ENCODE data around the gene SH3GL1. TPM values are rescaled to one million over a fixed set of nuclear protein-coding genes. Genes with fewer than 3 reads are reported as not detected.

Gene SH3GL1
- total RNA-seq, 2 donors from 2014 or later = 51.1 to 56.6 TPM

DNA sequence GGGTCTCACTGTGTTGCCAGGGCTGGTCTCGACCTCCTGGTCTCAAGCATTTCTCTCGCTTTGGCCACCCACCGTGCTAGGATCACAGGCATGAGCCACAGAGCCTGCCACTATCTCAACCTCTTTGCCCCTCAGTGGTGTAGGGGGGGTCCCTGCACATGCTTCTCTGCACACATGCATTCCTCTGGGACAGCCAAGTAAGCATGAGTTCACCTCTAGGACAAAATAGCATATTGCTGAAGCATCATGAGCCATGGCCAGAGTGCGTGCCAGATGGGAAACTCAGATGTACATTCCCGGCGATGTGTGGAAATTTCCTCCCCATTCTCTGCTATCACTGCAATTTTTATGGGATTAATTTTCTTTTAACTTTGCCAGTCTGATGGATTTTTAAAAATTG is 25.2 kb upstream of the SH3GL1 start:
- H3K36me3 Mint-ChIP-seq (ENCODE audit: low read depth) = peaks cover 6% of the 10 kb centered on the region
- H3K27me3 Mint-ChIP-seq = no peaks in the 10 kb centered on the region

DNA sequence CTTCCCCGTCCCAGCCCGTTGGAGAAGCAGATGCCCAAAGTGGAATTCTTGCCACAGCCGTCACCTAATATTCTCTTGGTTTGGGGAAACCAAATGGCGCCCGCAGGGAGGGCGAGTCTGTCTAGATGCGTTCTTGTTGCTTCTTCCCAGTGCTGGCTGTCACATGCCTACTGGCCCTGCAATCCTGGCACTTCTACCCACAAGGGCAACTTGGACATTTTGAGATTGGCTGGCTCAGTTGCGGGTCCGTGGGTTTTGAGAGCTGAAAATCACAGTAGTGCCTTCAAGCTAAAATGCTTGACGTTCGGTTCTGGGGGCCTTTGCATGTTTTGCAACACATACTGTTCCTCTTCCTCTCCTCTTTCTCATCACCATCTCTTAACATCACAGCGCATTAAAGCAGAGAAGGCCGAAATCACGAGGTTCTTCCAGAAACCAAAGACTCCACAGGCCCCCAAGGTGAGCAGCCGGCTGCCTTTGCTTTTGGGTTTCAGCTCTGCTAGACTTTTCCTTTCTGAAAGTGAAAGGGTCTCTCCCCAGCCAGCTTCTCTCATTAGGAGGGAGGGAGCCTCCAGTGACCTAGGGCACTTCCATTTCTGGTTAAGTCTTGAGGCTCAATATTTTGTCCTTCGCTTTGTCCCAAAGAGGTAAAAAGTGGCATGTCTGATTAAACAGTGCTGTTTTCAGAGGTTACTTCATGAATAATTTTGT is 23.2 kb upstream of the SH3GL1 start:
- no peaks in the 10 kb centered on the region for H3K9me3 ChIP-seq (ENCODE audit: control insufficient read depth, low read length, poor library complexity, severe bottlenecking)
- no peak overlapping the region for H3K27ac Mint-ChIP-seq
- no peaks in the 10 kb centered on the region for H3K27me3 Mint-ChIP-seq
- DNase-seq = no peak
- H3K4me3 Mint-ChIP-seq = no peak overlapping the region
- H3K4me1 Mint-ChIP-seq = no peaks in the 10 kb centered on the region
- H3K36me3 Mint-ChIP-seq (ENCODE audit: low read depth) = peaks cover 3% of the 10 kb centered on the region
- no peak for ATAC-seq

More for the DNA sequence above, 25.2 kb upstream of the SH3GL1 start:
- H3K27ac Mint-ChIP-seq = no peak overlapping the region
- no peaks in the 10 kb centered on the region for H3K9me3 ChIP-seq (ENCODE audit: control insufficient read depth, low read length, poor library complexity, severe bottlenecking)
- no peak for ATAC-seq
- no peak overlapping the region for H3K4me3 Mint-ChIP-seq
- DNase-seq = no peak
- no peaks in the 10 kb centered on the region for H3K4me1 Mint-ChIP-seq

DNA sequence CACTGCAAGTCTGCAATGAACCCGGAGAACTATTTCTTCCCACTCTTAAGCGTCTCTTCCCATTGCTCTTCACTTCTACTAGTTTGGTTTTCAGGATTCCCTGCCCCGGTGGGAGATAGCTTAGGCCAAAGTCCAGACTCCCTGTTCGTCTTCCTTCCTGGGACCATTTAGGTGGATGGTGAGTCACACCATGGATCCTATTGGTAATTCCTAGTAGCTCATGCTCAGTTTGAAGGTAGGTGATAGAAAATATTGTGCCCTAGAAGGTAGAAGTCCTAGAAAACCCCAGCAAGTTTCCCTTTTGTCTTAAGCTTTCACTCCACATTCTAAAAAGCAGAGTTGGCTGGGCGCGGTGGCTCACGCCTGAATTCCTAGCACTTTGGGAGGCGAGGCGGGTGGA is 15.9 kb upstream of the SH3GL1 start:
- DNase-seq = no peak
- ATAC-seq = no peak
- H3K9me3 ChIP-seq (ENCODE audit: control insufficient read depth, low read length, poor library complexity, severe bottlenecking) = no peaks in the 10 kb centered on the region
- Mint-ChIP-seq H3K27ac (no peak overlapping the region), H3K27me3 (no peaks in the 10 kb centered on the region), H3K36me3 (ENCODE audit: low read depth) (no peaks in the 10 kb centered on the region), H3K4me1 (peaks cover 5% of the 10 kb centered on the region), H3K4me3 (no peak overlapping the region)

DNA sequence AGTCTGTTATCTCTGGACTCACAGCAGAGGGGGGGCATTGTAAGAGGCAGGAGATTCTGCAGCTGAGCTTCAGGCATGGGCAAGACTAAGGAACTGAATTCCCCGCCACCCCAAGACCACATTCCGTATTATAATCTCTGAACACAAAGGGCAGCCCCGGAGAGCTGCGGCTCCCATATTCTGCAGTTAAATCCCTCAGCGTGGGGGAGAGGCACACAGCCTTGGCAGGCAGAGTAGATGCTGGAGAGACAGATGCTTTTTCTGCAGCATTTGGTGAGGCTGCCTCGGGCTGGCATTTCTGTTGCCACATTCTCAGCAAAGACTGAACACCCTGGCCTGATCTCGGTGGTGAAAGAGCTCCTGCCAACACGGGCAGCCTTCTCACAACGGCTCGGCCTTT is 15.0 kb upstream of the SH3GL1 start:
- H3K27ac Mint-ChIP-seq = no peak overlapping the region
- no peaks in the 10 kb centered on the region for H3K36me3 Mint-ChIP-seq (ENCODE audit: low read depth)
- no peak overlapping the region for H3K4me3 Mint-ChIP-seq
- H3K4me1 Mint-ChIP-seq = peaks cover 5% of the 10 kb centered on the region
- ATAC-seq = no peak
- no peaks in the 10 kb centered on the region for H3K27me3 Mint-ChIP-seq
- DNase-seq = no peak
- H3K9me3 ChIP-seq (ENCODE audit: control insufficient read depth, low read length, poor library complexity, severe bottlenecking) = no peaks in the 10 kb centered on the region

DNA sequence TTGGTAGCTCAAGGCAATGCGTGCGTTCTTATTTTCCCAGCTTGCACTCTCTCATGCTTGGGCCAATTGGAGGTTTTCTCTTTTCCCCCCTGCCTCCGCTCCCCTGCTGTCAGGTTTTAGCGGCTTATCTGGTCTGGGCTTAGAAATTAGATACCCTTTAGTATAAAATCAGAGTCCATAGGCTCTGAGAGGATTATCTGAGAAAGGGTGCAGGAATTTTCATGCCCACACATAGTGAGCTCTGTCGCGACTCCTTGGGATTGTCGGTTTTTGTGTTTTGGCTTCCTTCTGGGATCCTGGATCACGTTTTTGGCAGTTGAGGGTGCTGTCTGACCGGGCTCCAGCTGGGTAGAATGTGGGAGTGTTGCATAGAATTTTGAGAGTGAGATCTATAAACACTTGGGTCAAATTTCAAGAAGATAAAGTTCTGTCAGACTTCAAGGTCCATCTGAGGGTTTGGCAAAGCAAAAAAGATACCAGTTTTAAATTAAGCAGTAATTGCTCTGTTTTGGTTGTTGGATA is 14.5 kb upstream of the SH3GL1 start:
- no peak overlapping the region for H3K27ac Mint-ChIP-seq
- DNase-seq = no peak
- H3K9me3 ChIP-seq (ENCODE audit: control insufficient read depth, low read length, poor library complexity, severe bottlenecking) = no peaks in the 10 kb centered on the region
- no peak overlapping the region for H3K4me3 Mint-ChIP-seq
- ATAC-seq = no peak
- H3K4me1 Mint-ChIP-seq = peaks cover 5% of the 10 kb centered on the region
- no peaks in the 10 kb centered on the region for H3K36me3 Mint-ChIP-seq (ENCODE audit: low read depth)
- no peaks in the 10 kb centered on the region for H3K27me3 Mint-ChIP-seq

DNA sequence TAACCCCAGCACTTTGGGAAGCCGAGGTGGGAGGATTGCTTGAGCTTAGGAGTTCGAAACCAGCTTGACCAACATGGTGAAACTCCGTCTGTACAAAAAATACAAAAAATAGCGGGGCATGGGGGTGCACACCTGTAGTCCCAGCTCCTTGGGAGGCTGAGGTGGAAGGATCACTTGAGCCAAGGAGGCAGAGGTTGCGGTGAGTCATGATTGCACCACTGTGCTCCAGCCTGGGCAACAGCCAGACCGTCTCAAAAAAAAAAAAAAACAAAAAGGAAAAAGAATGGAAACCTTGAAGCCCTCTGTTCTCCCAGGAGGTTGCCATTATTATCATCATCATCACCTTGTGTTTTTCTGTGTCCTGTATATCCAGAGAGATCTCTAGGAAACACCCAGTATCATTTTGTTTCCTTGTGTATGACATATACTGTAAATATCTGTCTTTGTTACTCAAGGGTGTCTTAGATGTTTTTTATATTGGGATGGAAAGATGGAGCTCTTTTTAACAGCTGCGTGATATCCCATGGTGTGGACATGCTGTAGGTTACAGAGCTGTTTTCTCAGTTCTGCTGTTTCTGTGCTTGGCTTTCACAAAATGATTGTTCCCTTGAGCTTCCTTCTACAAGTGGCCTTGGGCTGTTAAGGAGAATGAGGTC is 13.9 kb upstream of the SH3GL1 start:
- no peak overlapping the region for H3K4me3 Mint-ChIP-seq
- no peaks in the 10 kb centered on the region for H3K36me3 Mint-ChIP-seq (ENCODE audit: low read depth)

DNA sequence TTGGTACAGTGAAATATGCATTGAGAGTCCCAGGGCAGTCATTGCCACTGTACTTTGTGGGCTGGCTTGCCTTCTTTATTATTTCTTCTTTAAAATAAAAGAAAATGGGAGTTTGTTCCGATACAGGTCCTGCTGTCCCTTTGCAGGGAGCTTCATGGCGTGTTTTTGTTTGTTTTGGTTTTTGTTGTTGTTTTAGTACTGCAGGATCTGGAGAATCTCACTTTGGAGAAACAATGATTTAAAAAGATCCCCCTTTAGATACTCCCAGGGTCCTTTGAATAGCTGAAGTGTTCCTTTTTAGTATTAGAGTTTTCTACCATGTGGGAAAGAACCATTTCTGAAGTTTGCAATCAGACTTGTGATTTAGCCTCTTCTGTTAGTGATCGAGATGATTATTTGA is 13.2 kb upstream of the SH3GL1 start:
- no peaks in the 10 kb centered on the region for H3K27me3 Mint-ChIP-seq
- DNase-seq = no peak
- H3K4me3 Mint-ChIP-seq = no peak overlapping the region

More for the DNA sequence above, 13.9 kb upstream of the SH3GL1 start:
- Mint-ChIP-seq H3K27me3 (no peaks in the 10 kb centered on the region), H3K27ac (no peak overlapping the region), H3K4me1 (peaks cover 5% of the 10 kb centered on the region)
- DNase-seq (no peak), ATAC-seq (no peak)
- no peaks in the 10 kb centered on the region for H3K9me3 ChIP-seq (ENCODE audit: control insufficient read depth, low read length, poor library complexity, severe bottlenecking)

DNA sequence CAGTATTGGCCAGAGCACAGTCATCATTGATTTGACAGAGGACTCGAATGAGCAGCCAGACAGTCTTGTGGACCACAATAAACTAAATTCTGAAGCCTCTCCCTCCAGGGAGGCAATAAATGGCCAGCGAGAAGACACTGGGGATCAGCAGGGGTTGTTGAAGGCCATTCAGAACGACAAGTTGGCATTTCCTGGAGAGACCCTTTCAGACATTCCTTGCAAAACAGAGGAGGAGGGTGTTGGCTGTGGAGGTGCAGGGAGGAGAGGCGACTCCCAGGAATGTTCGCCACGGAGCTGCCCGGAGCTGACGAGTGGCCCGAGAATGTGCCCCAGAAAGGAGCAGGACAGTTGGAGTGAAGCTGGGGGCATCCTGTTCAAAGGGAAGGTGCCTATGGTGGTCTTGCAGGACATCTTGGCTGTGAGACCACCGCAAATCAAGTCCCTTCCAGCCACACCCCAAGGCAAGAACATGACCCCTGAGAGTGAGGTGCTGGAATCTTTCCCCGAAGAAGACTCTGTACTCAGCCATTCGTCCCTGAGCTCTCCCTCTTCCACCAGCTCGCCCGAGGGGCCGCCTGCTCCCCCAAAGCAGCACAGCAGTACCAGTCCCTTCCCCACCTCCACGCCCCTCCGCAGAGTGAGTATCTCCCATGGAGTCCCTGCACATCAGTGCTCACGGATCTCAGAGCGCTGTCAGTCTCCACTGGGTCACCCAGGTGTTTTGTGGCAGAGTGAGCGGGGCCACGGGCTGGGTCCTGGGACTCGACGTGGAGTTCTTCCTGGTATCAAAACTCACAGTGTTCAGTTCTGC is 9.0 kb upstream of the SH3GL1 start:
- no peak overlapping the region for H3K4me3 Mint-ChIP-seq
- no peaks in the 10 kb centered on the region for H3K9me3 ChIP-seq (ENCODE audit: control insufficient read depth, low read length, poor library complexity, severe bottlenecking)
- H3K27ac Mint-ChIP-seq = no peak overlapping the region
- ATAC-seq = no peak
- no peaks in the 10 kb centered on the region for H3K27me3 Mint-ChIP-seq
- H3K36me3 Mint-ChIP-seq (ENCODE audit: low read depth) = no peaks in the 10 kb centered on the region
- no peaks in the 10 kb centered on the region for H3K4me1 Mint-ChIP-seq
- DNase-seq = no peak

More for the DNA sequence above, 13.2 kb upstream of the SH3GL1 start:
- H3K4me1 Mint-ChIP-seq = peaks cover 5% of the 10 kb centered on the region
- H3K27ac Mint-ChIP-seq = no peak overlapping the region
- H3K9me3 ChIP-seq (ENCODE audit: control insufficient read depth, low read length, poor library complexity, severe bottlenecking) = no peaks in the 10 kb centered on the region
- no peaks in the 10 kb centered on the region for H3K36me3 Mint-ChIP-seq (ENCODE audit: low read depth)
- no peak for ATAC-seq

DNA sequence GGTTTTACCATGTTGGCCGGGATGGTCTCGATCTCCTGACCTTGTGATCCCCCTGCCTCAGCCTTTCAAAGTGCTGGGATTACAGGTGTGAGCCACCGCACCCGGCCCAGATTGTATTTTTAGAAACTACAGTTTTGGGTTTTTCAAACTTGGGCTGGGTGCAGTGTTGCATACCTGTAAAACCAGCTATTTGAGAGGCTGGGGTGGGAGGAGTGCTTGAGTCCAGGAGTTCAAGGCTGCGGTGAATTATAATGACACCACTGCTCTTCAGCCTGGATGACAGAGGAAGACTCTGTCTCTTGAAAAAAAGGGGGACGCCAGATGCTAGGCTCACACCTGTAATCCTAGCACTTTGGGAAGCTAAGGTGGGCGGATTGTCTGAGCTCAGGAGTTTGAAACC is 6.3 kb upstream of the SH3GL1 start:
- H3K9me3 ChIP-seq (ENCODE audit: control insufficient read depth, low read length, poor library complexity, severe bottlenecking) = no peaks in the 10 kb centered on the region
- DNase-seq (no peak), ATAC-seq (no peak)
- H3K4me3 Mint-ChIP-seq = no peak overlapping the region
- peaks cover 10% of the 10 kb centered on the region for H3K4me1 Mint-ChIP-seq
- H3K27me3 Mint-ChIP-seq = no peaks in the 10 kb centered on the region
- no peaks in the 10 kb centered on the region for H3K36me3 Mint-ChIP-seq (ENCODE audit: low read depth)
- no peak overlapping the region for H3K27ac Mint-ChIP-seq

DNA sequence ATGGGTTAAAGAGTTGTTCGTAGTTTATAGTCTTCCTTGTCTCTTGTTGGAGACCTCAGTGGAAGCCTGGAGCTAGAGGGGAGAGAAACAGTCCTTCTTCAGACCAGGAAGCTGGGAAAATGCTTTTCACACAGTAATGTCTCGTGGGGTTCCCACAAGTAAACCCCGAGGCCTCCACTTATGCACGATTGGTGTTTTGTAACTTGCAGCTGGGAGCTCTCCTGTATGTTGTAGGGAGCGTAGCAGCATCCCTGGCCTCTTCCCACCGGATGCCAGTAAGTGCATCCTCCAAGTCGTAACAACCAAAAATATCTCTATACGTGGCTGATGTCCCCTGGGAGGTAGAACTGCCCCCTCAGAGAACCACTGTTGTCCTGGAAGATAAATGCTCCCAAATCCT is 5.6 kb upstream of the SH3GL1 start:
- H3K4me1 Mint-ChIP-seq = peaks cover 16% of the 10 kb centered on the region
- no peak overlapping the region for H3K27ac Mint-ChIP-seq
- H3K4me3 Mint-ChIP-seq = no peak overlapping the region
- no peak for ATAC-seq
- no peaks in the 10 kb centered on the region for H3K27me3 Mint-ChIP-seq
- H3K36me3 Mint-ChIP-seq (ENCODE audit: low read depth) = no peaks in the 10 kb centered on the region
- DNase-seq = no peak
- H3K9me3 ChIP-seq (ENCODE audit: control insufficient read depth, low read length, poor library complexity, severe bottlenecking) = no peaks in the 10 kb centered on the region

DNA sequence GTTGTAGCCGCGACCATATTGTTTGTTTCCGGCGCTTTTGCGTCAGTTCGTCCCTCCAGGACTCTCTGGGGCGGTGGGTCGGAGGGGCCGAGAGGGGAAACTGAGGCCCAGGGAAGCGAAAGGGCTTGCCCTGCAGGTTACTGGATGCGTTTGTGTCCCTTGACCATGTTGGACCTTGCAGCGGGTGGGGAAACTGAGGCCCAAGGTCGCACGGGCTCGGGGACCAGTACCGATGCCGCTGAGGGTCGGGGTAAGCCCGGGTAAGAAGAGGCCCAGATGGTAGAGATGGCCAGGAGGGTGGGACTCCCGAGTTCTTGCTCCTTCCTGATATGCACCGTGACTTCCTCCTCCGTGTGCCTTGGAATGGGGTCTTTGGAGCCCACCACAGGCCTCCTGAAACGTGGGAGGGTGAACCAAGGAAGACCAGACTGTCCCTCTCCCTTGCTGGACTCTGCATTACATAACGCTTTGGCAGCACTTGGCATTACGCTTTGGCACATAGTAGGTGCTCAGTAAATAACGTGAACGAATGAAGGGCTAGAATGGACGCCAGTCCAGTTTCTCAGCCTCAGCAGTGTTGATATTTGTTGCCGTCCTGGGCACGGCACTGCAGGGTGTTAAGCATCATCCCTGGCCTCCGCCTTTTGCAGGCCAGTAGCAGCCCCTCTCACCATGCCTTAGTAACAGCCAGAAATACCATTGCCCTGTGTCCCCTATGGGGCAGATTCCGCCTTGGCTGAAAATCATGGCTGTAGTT is 2.8 kb upstream of the SH3GL1 start:
- H3K36me3 Mint-ChIP-seq (ENCODE audit: low read depth) = no peaks in the 10 kb centered on the region
- H3K27ac Mint-ChIP-seq = peak overlapping the region; percentile 97
- DNase-seq (no peak), ATAC-seq (no peak)
- no peaks in the 10 kb centered on the region for H3K27me3 Mint-ChIP-seq
- peak overlapping the region; percentile 89 for H3K4me3 Mint-ChIP-seq
- H3K4me1 Mint-ChIP-seq = peaks cover 26% of the 10 kb centered on the region
- no peaks in the 10 kb centered on the region for H3K9me3 ChIP-seq (ENCODE audit: control insufficient read depth, low read length, poor library complexity, severe bottlenecking)

DNA sequence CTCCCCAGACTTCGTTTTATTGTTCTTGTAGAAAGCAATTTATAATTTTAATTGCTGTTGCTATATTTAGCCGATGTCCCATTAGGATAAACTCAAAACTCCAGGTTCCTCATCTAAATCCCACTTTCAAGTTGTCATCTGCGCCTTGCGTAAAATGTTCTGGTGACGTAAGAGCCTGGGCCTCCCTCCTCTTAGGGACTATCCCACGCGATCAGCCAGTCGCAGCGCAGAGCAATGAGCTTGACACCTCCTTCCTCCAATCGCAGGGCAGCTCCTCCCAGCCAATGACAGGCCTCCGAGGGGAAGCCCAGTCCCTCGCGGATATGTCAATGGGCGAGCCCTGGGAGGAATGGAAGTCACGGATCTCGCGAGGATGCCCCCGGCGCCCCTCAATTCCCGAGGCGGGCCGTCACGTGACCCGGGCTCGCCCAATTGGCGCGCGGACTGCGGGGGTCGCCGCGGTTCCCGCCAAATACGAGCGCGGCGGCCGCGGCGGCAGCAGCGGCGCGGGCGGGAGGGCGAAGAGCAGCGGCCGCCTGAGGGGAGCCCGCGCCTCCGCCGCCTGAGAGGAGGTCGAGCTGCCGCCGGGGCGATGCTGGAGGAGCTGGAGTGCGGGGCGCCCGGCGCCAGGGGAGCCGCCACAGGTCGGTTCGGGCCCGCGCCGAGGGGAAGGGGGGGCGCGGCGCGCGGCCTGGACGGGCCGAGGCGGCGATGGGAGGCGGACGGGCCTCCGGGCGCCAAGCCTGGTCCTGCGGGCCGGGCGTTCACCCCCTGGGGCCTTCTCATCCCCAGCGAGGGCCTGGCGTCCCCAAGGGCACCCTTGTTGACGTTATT is 2.0 kb upstream of the SH3GL1 start, which contains the start of gene CHAF1A:
TSS of gene CHAF1A (plus strand) at position 470 of the 834 bp plus-strand sequence. CDS start at position 593, 123 bp downstream.
- H3K27me3 Mint-ChIP-seq = no peaks in the 10 kb centered on the region
- no peaks in the 10 kb centered on the region for H3K36me3 Mint-ChIP-seq (ENCODE audit: low read depth)
- H3K9me3 ChIP-seq (ENCODE audit: control insufficient read depth, low read length, poor library complexity, severe bottlenecking) = no peaks in the 10 kb centered on the region
- peak; percentile 97 to 98 (median 98) for DNase-seq
- peaks cover 29% of the 10 kb centered on the region for H3K4me1 Mint-ChIP-seq
- peak within 1 kb of the TSS; percentile 89 for H3K4me3 Mint-ChIP-seq
- peak; percentile 90 for ATAC-seq
- peak within 1 kb of the TSS; percentile 97 for H3K27ac Mint-ChIP-seq

Measured in T-helper 17 cell (primary cell).